ENCODE measurements around the gene ADD2.

DNA sequence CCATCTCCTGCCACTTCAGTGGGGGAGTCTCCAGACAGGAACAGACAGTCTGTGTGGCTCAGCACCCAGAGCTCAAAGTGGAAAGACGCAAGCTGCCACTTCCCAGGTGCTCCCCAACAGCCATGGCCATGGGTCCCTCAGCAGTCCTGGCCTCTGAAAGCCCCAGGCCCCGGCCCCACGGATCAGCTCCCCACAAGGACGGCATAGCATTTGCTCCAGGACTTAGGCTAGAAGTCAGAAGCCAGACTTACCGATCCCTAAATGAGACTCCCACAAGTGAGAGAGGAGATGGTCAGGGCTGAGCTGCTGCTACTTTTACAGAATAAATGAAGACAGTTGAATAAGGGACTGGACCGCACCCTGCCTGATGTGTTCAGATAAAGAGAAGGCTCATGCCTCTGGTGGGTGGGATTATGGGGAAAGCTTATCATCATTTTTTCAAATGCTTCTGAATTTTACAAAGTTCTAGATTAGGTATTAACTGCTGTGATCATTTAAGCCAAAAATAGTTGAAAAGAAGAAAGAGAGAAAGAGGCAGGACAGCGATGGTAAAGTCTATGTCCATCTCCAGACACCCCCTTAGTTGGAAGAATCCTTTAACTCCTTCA, 50.5 kb downstream of the ADD2 start:
- TF ChIP-seq, protein P1, sequence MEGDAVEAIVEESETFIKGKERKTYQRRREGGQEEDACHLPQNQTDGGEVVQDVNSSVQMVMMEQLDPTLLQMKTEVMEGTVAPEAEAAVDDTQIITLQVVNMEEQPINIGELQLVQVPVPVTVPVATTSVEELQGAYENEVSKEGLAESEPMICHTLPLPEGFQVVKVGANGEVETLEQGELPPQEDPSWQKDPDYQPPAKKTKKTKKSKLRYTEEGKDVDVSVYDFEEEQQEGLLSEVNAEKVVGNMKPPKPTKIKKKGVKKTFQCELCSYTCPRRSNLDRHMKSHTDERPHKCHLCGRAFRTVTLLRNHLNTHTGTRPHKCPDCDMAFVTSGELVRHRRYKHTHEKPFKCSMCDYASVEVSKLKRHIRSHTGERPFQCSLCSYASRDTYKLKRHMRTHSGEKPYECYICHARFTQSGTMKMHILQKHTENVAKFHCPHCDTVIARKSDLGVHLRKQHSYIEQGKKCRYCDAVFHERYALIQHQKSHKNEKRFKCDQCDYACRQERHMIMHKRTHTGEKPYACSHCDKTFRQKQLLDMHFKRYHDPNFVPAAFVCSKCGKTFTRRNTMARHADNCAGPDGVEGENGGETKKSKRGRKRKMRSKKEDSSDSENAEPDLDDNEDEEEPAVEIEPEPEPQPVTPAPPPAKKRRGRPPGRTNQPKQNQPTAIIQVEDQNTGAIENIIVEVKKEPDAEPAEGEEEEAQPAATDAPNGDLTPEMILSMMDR (IDR thresholded peaks at IDR 0.05) = no peak
- no peak for TF ChIP-seq POLR2A (IDR thresholded peaks at IDR 0.05)

Measured in thyroid gland (tissue), 4 donors.